WI38 (cell line): ENCODE results near the gene SUPT20H.

Experiments used
- H3K4me3 ChIP-seq: 2 replicates; pipeline ENCODE4 v1.5.1; 2011; ENCODE audit warnings: low read depth, mild to moderate bottlenecking, control low read depth, low read length
- TF ChIP-seq, protein P1 (sequence below): IDR thresholded peaks from 2 replicates; pipeline ENCODE4 v1.5.1; 2012; ENCODE audit warnings: low read depth, mild to moderate bottlenecking, control low read depth, low read length

Gene SUPT20H

DNA sequence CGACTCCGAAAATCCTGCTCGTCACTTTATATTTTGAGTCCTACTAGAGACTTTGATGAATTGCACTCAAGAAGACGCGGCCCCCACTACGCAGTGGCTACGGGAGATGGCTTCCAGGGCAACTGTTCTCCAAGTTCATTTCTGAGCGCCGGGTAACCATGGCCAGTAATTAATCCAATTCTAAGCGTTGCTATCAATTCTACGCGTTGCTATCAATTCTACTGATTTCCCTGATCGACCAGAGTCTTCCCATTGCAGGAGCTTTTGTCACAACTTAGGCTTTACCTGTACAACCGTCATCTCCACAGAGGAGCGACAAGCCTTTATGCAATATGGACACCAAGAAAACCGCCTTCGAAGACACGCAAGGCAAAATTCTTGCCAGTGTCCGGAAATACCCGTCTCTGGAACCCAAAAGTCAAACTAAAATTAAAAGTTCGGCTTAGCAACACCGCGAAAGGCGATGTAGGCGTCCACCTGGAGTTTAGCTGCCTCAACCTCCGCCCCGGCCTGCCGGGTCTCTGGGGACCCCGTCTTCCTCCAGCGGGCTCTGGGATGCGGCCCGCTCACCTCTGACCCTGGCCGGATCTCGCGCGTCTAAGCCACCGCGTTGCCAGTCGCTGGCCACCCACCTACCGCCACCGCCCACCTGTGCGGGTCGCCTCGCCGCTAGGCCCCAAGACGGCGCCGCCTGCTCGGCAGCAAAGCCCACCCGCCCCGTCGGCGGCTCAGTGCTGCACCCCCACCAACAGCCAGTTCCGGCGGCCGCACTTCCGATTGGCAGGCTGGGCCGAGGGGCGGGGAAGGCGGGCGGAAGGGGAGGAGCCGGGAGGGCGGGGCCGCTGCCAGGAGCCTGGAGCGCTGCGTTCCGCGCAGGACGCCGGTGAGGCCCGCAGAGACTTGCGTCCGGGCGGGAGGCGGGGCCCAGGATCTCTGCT, at the start of gene SUPT20H:
Gene SUPT20H (minus strand): TSS at position 779 of the 938 bp plus-strand sequence. CDS start 8,198 bp downstream, outside the sequence.
- TF ChIP-seq, protein P1, sequence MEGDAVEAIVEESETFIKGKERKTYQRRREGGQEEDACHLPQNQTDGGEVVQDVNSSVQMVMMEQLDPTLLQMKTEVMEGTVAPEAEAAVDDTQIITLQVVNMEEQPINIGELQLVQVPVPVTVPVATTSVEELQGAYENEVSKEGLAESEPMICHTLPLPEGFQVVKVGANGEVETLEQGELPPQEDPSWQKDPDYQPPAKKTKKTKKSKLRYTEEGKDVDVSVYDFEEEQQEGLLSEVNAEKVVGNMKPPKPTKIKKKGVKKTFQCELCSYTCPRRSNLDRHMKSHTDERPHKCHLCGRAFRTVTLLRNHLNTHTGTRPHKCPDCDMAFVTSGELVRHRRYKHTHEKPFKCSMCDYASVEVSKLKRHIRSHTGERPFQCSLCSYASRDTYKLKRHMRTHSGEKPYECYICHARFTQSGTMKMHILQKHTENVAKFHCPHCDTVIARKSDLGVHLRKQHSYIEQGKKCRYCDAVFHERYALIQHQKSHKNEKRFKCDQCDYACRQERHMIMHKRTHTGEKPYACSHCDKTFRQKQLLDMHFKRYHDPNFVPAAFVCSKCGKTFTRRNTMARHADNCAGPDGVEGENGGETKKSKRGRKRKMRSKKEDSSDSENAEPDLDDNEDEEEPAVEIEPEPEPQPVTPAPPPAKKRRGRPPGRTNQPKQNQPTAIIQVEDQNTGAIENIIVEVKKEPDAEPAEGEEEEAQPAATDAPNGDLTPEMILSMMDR = no peak
- H3K4me3 ChIP-seq = peak within 1 kb of the TSS; percentile 77

DNA sequence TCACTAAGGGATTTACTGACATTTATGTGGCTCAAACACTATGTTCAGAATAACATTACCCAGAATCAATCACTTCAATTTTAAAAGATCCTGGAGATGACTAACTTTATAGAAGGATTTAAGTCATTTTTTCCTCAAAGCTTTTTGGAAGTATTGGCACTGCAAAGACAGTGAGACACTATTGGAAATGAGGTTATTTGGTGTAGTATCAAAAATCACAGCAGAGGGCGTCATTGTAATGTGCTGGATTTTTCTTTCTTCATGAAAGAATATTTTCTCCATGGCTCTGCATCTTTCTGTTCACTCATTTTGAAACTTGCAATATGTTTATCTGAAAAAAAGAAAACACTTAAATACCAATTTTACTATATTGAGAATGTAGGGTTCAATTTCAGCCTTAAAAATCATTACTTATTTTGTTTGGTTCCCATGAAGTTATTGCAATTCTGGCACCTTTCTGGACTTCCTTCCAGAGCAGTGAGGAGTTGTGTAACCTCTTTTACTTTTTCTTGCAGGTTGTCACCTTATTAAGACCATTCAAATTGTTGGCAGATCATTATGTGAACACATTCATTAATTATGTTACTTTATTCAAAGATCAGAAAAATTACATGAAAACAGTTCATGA, 49.7 kb upstream of the SUPT20H start:
- no peak overlapping the region for H3K4me3 ChIP-seq
- TF ChIP-seq, protein P1 = peak; percentile 43; the same call in 1 of the 2 replicates

DNA sequence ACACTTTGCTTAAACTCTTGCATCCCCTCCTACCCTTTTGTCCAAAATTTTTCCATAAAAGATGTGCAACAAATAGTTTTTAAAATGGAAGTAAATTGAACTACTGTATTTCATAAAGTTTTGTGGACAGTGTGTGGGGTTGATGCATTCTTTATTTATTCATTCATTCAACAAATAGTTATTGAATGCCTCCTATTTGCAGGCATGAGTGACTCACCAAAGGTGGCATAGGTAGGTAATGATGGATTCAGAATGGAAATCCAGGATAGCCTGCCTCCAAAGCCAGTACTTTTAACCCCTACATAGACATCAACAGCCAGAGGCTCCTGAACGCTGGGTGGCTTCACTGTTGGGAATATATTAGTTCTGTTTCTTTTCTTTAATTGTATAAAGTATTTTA, 48.4 kb upstream of the SUPT20H start:
- H3K4me3 ChIP-seq = no peak overlapping the region
- TF ChIP-seq, protein P1 = no peak

DNA sequence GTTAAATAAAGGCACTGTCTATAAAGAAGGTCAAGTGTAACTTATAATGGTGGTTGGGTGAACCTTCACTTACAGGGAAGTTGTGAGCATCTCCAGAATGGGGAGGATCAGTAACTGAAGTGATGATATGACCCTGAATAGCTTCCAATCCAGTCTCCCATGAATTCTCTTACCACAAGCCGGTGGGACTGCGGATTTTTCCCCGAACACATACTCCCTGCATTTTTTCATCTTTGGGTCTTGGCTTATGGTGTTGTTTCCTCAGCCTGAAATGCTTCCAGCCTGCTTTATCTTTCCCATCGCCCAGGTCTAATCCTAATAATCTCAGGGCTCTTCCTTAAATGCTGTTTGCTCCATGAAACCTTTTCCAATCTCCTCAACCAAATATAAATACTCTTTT, 48.0 kb upstream of the SUPT20H start:
- no peak overlapping the region for H3K4me3 ChIP-seq
- TF ChIP-seq, protein P1 = no peak

DNA sequence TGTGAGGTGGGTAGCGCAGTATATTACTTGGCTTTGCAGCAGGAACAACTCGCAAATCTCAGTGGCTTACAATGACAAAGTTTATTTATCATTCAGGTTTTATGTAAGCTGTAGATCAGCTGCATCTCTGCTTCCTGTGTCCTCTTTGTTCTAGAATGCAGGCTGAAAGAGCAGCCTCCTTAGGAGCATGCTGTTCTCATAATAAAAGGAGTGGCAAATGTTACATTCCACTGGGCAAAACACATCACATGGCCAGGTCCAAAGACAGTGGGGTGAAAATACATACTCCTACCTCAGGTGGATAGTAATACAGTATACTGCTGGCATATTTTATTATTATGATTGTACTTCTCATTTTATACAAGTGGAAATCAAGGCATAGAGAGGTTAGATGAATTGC, 47.2 kb upstream of the SUPT20H start:
- H3K4me3 ChIP-seq = no peak overlapping the region
- TF ChIP-seq, protein P1 = no peak

DNA sequence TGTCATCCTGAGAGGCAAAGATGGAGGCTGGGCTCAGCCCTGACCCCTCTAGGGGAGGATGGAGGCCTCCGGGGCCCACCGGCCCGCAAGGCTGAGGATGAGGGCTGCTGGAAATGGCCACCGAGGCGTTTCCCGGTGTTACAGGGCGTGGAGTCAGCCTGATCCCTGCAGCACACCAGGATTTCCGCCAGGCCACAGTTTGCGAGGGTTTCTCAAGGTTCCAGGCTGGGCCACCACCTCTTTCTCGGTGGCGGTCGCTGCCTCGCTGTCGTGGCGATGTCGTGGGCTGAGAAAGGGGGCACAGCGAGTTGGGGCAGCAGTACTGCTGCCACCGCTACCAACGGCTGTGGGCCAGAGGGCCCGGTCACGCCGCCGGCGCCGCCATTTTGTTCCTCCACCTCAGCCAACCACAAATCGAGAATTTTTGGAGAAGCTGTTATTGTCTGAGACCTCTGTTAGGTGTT, 45.8 kb upstream of the SUPT20H start, which contains the start of gene CSNK1A1L:
Gene CSNK1A1L (minus strand): TSS at position 414 of the 464 bp plus-strand sequence. CDS start 408 bp downstream, at position 6.
- no peak within 1 kb of the TSS for H3K4me3 ChIP-seq
- TF ChIP-seq, protein P1 = no peak
